ENCODE measurements around the gene SRRM3.

DNA sequence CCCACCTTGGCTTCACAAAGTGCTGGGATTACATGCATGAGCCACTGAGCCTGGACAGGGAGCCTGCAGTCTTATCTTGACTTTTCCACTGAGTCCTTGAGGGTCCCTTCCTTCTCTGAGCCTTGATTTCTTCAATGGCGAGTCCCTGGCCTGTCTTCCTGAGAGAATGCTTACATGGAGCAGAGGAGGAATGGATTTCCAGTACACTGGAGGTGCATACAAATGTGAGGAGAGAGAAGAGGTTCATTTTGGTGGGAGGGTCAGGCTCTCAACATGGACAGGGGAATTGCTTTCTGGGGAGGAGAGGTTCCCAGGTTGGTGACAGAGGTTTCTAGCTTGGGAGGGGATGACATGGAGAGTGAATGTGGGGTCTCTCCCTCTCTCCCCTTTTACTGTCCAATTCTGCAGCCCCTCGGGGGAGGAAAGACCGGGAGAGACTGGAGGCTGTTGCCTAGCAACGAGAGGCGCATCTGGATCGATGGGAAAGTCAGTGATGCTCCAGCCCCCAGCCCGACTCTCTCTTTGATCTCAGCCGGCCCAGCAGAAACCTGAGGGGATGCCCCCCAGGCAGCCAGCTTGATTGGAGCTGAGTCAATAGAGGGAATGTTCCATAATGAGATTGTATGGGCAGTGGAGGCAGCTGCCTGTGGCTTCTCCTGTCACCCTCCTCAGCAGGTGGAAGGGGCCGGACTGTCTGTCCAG lies 14.8 kb downstream of the SRRM3 start:
- TF ChIP-seq YY1 (IDR thresholded peaks at IDR 0.05; ENCODE audit: insufficient read depth, insufficient read length) = no peak
- TF ChIP-seq ZNF274 (IDR thresholded peaks at IDR 0.05; ENCODE audit: low read depth, low read length) = no peak
- TF ChIP-seq SUZ12 (IDR thresholded peaks at IDR 0.05; ENCODE audit: extremely low read depth, insufficient read depth, insufficient read length) = no peak
